ENCODE results near the gene LRMDA.

The LRMDA gene

DNA sequence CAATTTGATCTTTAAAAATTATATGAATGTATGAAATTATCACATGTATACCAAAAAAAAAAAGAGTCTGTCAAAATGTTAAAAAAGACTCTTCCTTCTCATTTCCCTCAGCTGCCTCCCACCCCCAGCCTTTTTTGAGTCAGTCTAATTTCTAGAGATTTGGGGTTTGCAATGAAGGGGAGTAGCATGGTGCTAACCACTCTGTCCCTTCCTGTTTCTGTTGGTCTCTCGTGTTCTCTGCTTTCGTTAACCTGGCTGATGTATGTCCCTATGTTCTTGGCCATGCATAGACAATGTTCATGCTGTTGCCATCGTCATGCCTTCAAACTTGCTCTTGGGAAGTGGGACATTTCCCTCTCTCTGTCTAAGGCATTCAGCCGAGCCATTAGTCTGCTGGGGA, 474.1 kb downstream of the LRMDA start:
- WGBS (ENCODE audit: extremely low coverage, insufficient coverage, low lambda C conversion rate) = no CpG with 5 or more reads among the region's 4 CpGs
- no peaks in the 10 kb centered on the region for H3K79me2 ChIP-seq (ENCODE audit: control insufficient read depth, insufficient read depth, low read length)
- no peak overlapping the region for H4K8ac ChIP-seq (ENCODE audit: low read depth, low read length)
- no peak overlapping the region for H3K18ac ChIP-seq (ENCODE audit: low read length)
- H3K23ac ChIP-seq (ENCODE audit: low read length) = no peak overlapping the region
- H3K4ac ChIP-seq (ENCODE audit: low read depth, low read length) = no peak overlapping the region
- H3K9ac ChIP-seq (ENCODE audit: low read length) = no peak overlapping the region
- no peak for DNase-seq
- H3K56ac ChIP-seq (ENCODE audit: low read length) = no peak overlapping the region
- no peak overlapping the region for H2BK5ac ChIP-seq (ENCODE audit: low read length)
- no peak overlapping the region for H3K4me2 ChIP-seq (ENCODE audit: low read length)
- H2AK5ac ChIP-seq (ENCODE audit: low read length) = no peak overlapping the region
- no peak overlapping the region for H4K5ac ChIP-seq (ENCODE audit: low read length)
- no peak overlapping the region for H3K4me3 ChIP-seq (ENCODE audit: low read length)
- no peak overlapping the region for H2BK15ac ChIP-seq (replicated peaks; ENCODE audit: low read depth)
- H3K27me3 ChIP-seq (ENCODE audit: insufficient read depth, low read length, poor library complexity) = no peaks in the 10 kb centered on the region
- H2BK120ac ChIP-seq (ENCODE audit: low read depth, low read length) = no peak overlapping the region
- no peaks in the 10 kb centered on the region for H3K79me1 ChIP-seq (ENCODE audit: low read length)
- no peak overlapping the region for H3K27ac ChIP-seq (ENCODE audit: low read depth, low read length)
- H3K36me3 ChIP-seq (ENCODE audit: control insufficient read depth, insufficient read depth, low read length) = no peaks in the 10 kb centered on the region
- H3K4me1 ChIP-seq (ENCODE audit: control insufficient read depth, low read depth, low read length) = no peaks in the 10 kb centered on the region

GRCh38 chr10:75910032-75910431, 478.6 kb downstream of the LRMDA start:
- Histone ChIP-seq H3K18ac (ENCODE audit: low read length) (no peak overlapping the region), H3K9ac (ENCODE audit: low read length) (no peak overlapping the region), H3K23ac (ENCODE audit: low read length) (no peak overlapping the region), H4K5ac (ENCODE audit: low read length) (no peak overlapping the region), H3K27ac (ENCODE audit: low read depth, low read length) (no peak overlapping the region), H3K36me3 (ENCODE audit: control insufficient read depth, insufficient read depth, low read length) (no peaks in the 10 kb centered on the region), H3K4me1 (ENCODE audit: control insufficient read depth, low read depth, low read length) (no peaks in the 10 kb centered on the region), H2AK5ac (ENCODE audit: low read length) (no peak overlapping the region), H2BK120ac (ENCODE audit: low read depth, low read length) (no peak overlapping the region), H3K79me1 (ENCODE audit: low read length) (no peaks in the 10 kb centered on the region), H3K4me2 (ENCODE audit: low read length) (no peak overlapping the region), H2BK15ac (replicated peaks; ENCODE audit: low read depth) (no peak overlapping the region), H3K56ac (ENCODE audit: low read length) (no peak overlapping the region), H3K79me2 (ENCODE audit: control insufficient read depth, insufficient read depth, low read length) (no peaks in the 10 kb centered on the region), H3K4me3 (ENCODE audit: low read length) (no peak overlapping the region), H4K8ac (ENCODE audit: low read depth, low read length) (no peak overlapping the region), H3K4ac (ENCODE audit: low read depth, low read length) (no peak overlapping the region), H2BK5ac (ENCODE audit: low read length) (no peak overlapping the region), H3K27me3 (ENCODE audit: insufficient read depth, low read length, poor library complexity) (no peaks in the 10 kb centered on the region)
- no CpG with 5 or more reads among the region's 2 CpGs for WGBS (ENCODE audit: extremely low coverage, insufficient coverage, low lambda C conversion rate)
- no peak for DNase-seq

DNA sequence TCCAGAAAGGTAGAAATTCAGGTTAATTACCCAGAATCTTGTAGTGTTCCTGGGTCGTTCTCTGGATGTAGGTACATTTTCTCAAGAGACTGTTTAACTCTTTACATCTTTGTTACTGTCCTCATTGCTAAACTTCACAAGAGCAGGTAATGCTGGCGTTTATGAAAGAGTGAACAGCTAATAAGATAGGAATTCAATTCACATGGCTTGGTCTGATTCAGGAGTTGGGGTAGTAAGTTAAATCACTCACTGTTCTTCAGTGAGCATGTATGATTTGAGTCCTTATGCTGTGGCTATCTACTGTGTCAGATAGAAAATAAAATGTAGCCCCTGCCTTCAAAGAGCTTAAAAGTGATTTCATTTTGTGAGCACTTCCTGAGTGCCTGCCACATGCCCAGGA, 480.0 kb downstream of the LRMDA start:
- H4K8ac ChIP-seq (ENCODE audit: low read depth, low read length) = no peak overlapping the region
- no peaks in the 10 kb centered on the region for H3K4me1 ChIP-seq (ENCODE audit: control insufficient read depth, low read depth, low read length)
- H4K5ac ChIP-seq (ENCODE audit: low read length) = no peak overlapping the region
- no peak overlapping the region for H3K4me3 ChIP-seq (ENCODE audit: low read length)
- no peaks in the 10 kb centered on the region for H3K79me2 ChIP-seq (ENCODE audit: control insufficient read depth, insufficient read depth, low read length)
- no peak overlapping the region for H3K9ac ChIP-seq (ENCODE audit: low read length)
- no peaks in the 10 kb centered on the region for H3K27me3 ChIP-seq (ENCODE audit: insufficient read depth, low read length, poor library complexity)
- no peak overlapping the region for H2BK5ac ChIP-seq (ENCODE audit: low read length)
- no peaks in the 10 kb centered on the region for H3K36me3 ChIP-seq (ENCODE audit: control insufficient read depth, insufficient read depth, low read length)
- H2BK120ac ChIP-seq (ENCODE audit: low read depth, low read length) = no peak overlapping the region
- no peak overlapping the region for H3K23ac ChIP-seq (ENCODE audit: low read length)
- no CpG with 5 or more reads among the region's 2 CpGs for WGBS (ENCODE audit: extremely low coverage, insufficient coverage, low lambda C conversion rate)
- H3K4me2 ChIP-seq (ENCODE audit: low read length) = no peak overlapping the region
- H3K4ac ChIP-seq (ENCODE audit: low read depth, low read length) = no peak overlapping the region
- H3K56ac ChIP-seq (ENCODE audit: low read length) = no peak overlapping the region
- no peak overlapping the region for H2BK15ac ChIP-seq (replicated peaks; ENCODE audit: low read depth)
- H2AK5ac ChIP-seq (ENCODE audit: low read length) = no peak overlapping the region
- DNase-seq = no peak
- H3K79me1 ChIP-seq (ENCODE audit: low read length) = no peaks in the 10 kb centered on the region
- no peak overlapping the region for H3K18ac ChIP-seq (ENCODE audit: low read length)
- H3K27ac ChIP-seq (ENCODE audit: low read depth, low read length) = no peak overlapping the region

DNA sequence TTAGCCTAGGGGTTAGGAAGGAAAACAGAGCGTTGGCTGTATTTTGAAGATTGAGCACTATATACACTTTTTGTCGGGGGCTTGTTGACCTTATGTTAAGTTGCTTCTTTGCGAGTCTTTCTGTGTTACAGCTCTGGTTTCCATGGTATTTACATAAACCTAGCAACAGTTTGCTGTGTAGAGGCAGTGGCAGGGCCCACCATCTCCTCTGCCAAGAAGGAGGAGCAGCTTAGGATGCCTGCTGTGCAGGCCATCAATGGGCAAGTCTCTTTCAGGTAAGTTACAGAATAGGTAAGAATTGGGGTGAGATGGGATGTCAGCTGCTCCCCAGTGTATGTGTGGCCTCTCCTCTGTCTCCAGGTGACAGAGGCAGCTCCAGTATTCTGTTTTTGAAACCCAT, 485.5 kb downstream of the LRMDA start:
- H3K27me3 ChIP-seq (ENCODE audit: insufficient read depth, low read length, poor library complexity) = no peaks in the 10 kb centered on the region
- no peak overlapping the region for H3K9ac ChIP-seq (ENCODE audit: low read length)
- WGBS (ENCODE audit: extremely low coverage, insufficient coverage, low lambda C conversion rate) = no CpG with 5 or more reads among the region's 3 CpGs
- H3K27ac ChIP-seq (ENCODE audit: low read depth, low read length) = no peak overlapping the region
- no peaks in the 10 kb centered on the region for H3K79me2 ChIP-seq (ENCODE audit: control insufficient read depth, insufficient read depth, low read length)
- no peak overlapping the region for H4K8ac ChIP-seq (ENCODE audit: low read depth, low read length)
- H3K23ac ChIP-seq (ENCODE audit: low read length) = no peak overlapping the region
- H3K56ac ChIP-seq (ENCODE audit: low read length) = no peak overlapping the region
- no peak overlapping the region for H2BK5ac ChIP-seq (ENCODE audit: low read length)
- H2BK15ac ChIP-seq (replicated peaks; ENCODE audit: low read depth) = no peak overlapping the region
- no peak overlapping the region for H3K4me2 ChIP-seq (ENCODE audit: low read length)
- no peaks in the 10 kb centered on the region for H3K36me3 ChIP-seq (ENCODE audit: control insufficient read depth, insufficient read depth, low read length)
- H3K4ac ChIP-seq (ENCODE audit: low read depth, low read length) = no peak overlapping the region
- no peak overlapping the region for H3K18ac ChIP-seq (ENCODE audit: low read length)
- H4K5ac ChIP-seq (ENCODE audit: low read length) = no peak overlapping the region
- no peaks in the 10 kb centered on the region for H3K4me1 ChIP-seq (ENCODE audit: control insufficient read depth, low read depth, low read length)
- DNase-seq = peak; percentile 20
- no peak overlapping the region for H3K4me3 ChIP-seq (ENCODE audit: low read length)
- H3K79me1 ChIP-seq (ENCODE audit: low read length) = no peaks in the 10 kb centered on the region
- H2BK120ac ChIP-seq (ENCODE audit: low read depth, low read length) = no peak overlapping the region
- no peak overlapping the region for H2AK5ac ChIP-seq (ENCODE audit: low read length)

DNA sequence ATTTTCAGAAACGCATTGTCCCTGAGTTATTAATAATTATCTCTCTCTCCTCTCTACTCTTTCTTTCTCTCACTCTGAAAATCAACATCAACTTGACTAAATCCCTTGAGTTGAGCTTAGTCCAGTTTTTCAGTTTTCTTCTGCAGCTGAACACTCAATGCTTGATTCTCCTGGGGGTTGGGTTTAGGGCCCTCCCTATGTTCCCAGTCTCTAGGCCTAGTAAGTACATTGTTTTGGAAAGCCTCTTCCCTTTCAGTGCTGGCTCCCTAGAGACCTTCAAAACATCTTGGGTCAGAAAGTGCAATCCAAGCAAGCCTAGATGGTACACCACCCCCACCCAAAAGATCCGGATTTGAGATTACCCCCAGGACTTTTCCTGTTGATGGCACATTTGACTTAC, 488.5 kb downstream of the LRMDA start:
- no peak overlapping the region for H3K4me2 ChIP-seq (ENCODE audit: low read length)
- no peaks in the 10 kb centered on the region for H3K79me1 ChIP-seq (ENCODE audit: low read length)
- H4K5ac ChIP-seq (ENCODE audit: low read length) = no peak overlapping the region
- H3K4me3 ChIP-seq (ENCODE audit: low read length) = no peak overlapping the region
- no peak overlapping the region for H2AK5ac ChIP-seq (ENCODE audit: low read length)
- H3K27ac ChIP-seq (ENCODE audit: low read depth, low read length) = no peak overlapping the region
- no peaks in the 10 kb centered on the region for H3K4me1 ChIP-seq (ENCODE audit: control insufficient read depth, low read depth, low read length)
- H3K79me2 ChIP-seq (ENCODE audit: control insufficient read depth, insufficient read depth, low read length) = no peaks in the 10 kb centered on the region
- H3K56ac ChIP-seq (ENCODE audit: low read length) = no peak overlapping the region
- no peak overlapping the region for H3K18ac ChIP-seq (ENCODE audit: low read length)
- H4K8ac ChIP-seq (ENCODE audit: low read depth, low read length) = no peak overlapping the region
- no peaks in the 10 kb centered on the region for H3K27me3 ChIP-seq (ENCODE audit: insufficient read depth, low read length, poor library complexity)
- H2BK120ac ChIP-seq (ENCODE audit: low read depth, low read length) = no peak overlapping the region
- no peak overlapping the region for H3K4ac ChIP-seq (ENCODE audit: low read depth, low read length)
- H3K9ac ChIP-seq (ENCODE audit: low read length) = no peak overlapping the region
- no peak overlapping the region for H3K23ac ChIP-seq (ENCODE audit: low read length)
- no peaks in the 10 kb centered on the region for H3K36me3 ChIP-seq (ENCODE audit: control insufficient read depth, insufficient read depth, low read length)
- no peak for DNase-seq
- no CpG with 5 or more reads among the region's 2 CpGs for WGBS (ENCODE audit: extremely low coverage, insufficient coverage, low lambda C conversion rate)
- no peak overlapping the region for H2BK15ac ChIP-seq (replicated peaks; ENCODE audit: low read depth)
- no peak overlapping the region for H2BK5ac ChIP-seq (ENCODE audit: low read length)

GRCh38 chr10:75922435-75922834, 491.0 kb downstream of the LRMDA start:
- no peak overlapping the region for H2AK5ac ChIP-seq (ENCODE audit: low read length)
- no peaks in the 10 kb centered on the region for H3K79me2 ChIP-seq (ENCODE audit: control insufficient read depth, insufficient read depth, low read length)
- no peak overlapping the region for H3K56ac ChIP-seq (ENCODE audit: low read length)
- no peak overlapping the region for H3K4ac ChIP-seq (ENCODE audit: low read depth, low read length)
- H3K36me3 ChIP-seq (ENCODE audit: control insufficient read depth, insufficient read depth, low read length) = no peaks in the 10 kb centered on the region
- H3K4me1 ChIP-seq (ENCODE audit: control insufficient read depth, low read depth, low read length) = no peaks in the 10 kb centered on the region
- no peak overlapping the region for H4K5ac ChIP-seq (ENCODE audit: low read length)
- no peak overlapping the region for H3K23ac ChIP-seq (ENCODE audit: low read length)
- H2BK5ac ChIP-seq (ENCODE audit: low read length) = no peak overlapping the region
- H3K4me2 ChIP-seq (ENCODE audit: low read length) = no peak overlapping the region
- no peak overlapping the region for H2BK120ac ChIP-seq (ENCODE audit: low read depth, low read length)
- H3K79me1 ChIP-seq (ENCODE audit: low read length) = no peaks in the 10 kb centered on the region
- DNase-seq = no peak
- H3K18ac ChIP-seq (ENCODE audit: low read length) = no peak overlapping the region
- no peak overlapping the region for H3K27ac ChIP-seq (ENCODE audit: low read depth, low read length)
- no peak overlapping the region for H4K8ac ChIP-seq (ENCODE audit: low read depth, low read length)
- no peaks in the 10 kb centered on the region for H3K27me3 ChIP-seq (ENCODE audit: insufficient read depth, low read length, poor library complexity)
- no peak overlapping the region for H3K4me3 ChIP-seq (ENCODE audit: low read length)
- no peak overlapping the region for H3K9ac ChIP-seq (ENCODE audit: low read length)
- no peak overlapping the region for H2BK15ac ChIP-seq (replicated peaks; ENCODE audit: low read depth)
